Daoy (cell line): ENCODE results near the gene TRPV5. TPM values are rescaled to one million over a fixed set of nuclear protein-coding genes. Genes with fewer than 3 reads are reported as not detected.

Experiments used
- DNase-seq: peaks from one replicate; pipeline ENCODE4 v3.0.0-alpha.2; 2015; ENCODE audit warnings: low read depth
- total RNA-seq: library from RNA; depleted of rRNA; stranded (reverse); fragments of >200 nt; shearing (Covaris generic); gene quantifications from 2 replicates; pipeline ENCODE4 v1.2.3, GENCODE V29; 2014

TRPV5 gene
- total RNA-seq, 1 experiment from 2014 or later: 0.06 TPM

- no peak for DNase-seq
Observed at GRCh38 chr7:142886866-142887265, 46.7 kb downstream of the TRPV5 start.

- DNase-seq: no peak
Observed at GRCh38 chr7:142885311-142886230, 48.0 kb downstream of the TRPV5 start, which contains the start of gene TRPV6. TSS of gene TRPV6 (minus strand) at chr7:142885745.

- DNase-seq: no peak
Observed at GRCh38 chr7:142884286-142884640, 49.3 kb downstream of the TRPV5 start.

- DNase-seq: no peak
Observed at GRCh38 chr7:142883571-142884285, 49.8 kb downstream of the TRPV5 start.

GRCh38 chr7:142883145-142883544 is 50.4 kb downstream of the TRPV5 start:
- no peak for DNase-seq

GRCh38 chr7:142882338-142882678 is 51.2 kb downstream of the TRPV5 start:
- DNase-seq: no peak

GRCh38 chr7:142881586-142882337 is 51.8 kb downstream of the TRPV5 start:
- DNase-seq: no peak

- DNase-seq: peak; percentile 55
Observed at GRCh38 chr7:142880876-142881505, 52.6 kb downstream of the TRPV5 start.

- DNase-seq: no peak
Observed at GRCh38 chr7:142879060-142879459, 54.5 kb downstream of the TRPV5 start.

GRCh38 chr7:142878315-142878714 is 55.2 kb downstream of the TRPV5 start:
- DNase-seq: no peak

GRCh38 chr7:142876991-142877910 is 56.3 kb downstream of the TRPV5 start:
- no peak for DNase-seq

GRCh38 chr7:142876236-142876960 is 57.1 kb downstream of the TRPV5 start:
- DNase-seq: no peak

GRCh38 chr7:142875456-142875855 is 58.1 kb downstream of the TRPV5 start:
- no peak for DNase-seq

- DNase-seq: no peak
Observed at GRCh38 chr7:142874837-142875236, 58.7 kb downstream of the TRPV5 start.

- DNase-seq: no peak
Observed at GRCh38 chr7:142874409-142874808, 59.1 kb downstream of the TRPV5 start.

GRCh38 chr7:142873871-142874270 is 59.7 kb downstream of the TRPV5 start:
- no peak for DNase-seq

GRCh38 chr7:142873281-142873784 is 60.2 kb downstream of the TRPV5 start:
- DNase-seq: peak; percentile 73

- DNase-seq: no peak
Observed at GRCh38 chr7:142872106-142872675, 61.4 kb downstream of the TRPV5 start.
